T-cell (primary cell): ENCODE data around the gene SEL1L. TPM values are rescaled to one million over a fixed set of nuclear protein-coding genes. Genes with fewer than 3 reads are reported as not detected.
"Not testable (repeated sequence)": the region's sequence is repeated elsewhere in the genome, so short reads cannot be mapped to it uniquely, and the experiment has no call there.

ENCODE experiments used
- ATAC-seq, 4 experiments: fragments of 200-7000 bp in 3 of 4; fragments of 150-1000 bp in 1 of 4; cut with Tn5 transposase; replicated peaks in 1 of 4; 1 replicate in 3 of 4; 2 replicates in 1 of 4; pipeline ENCODE4 v1.10.0; 2021; ENCODE audit warnings: moderate library complexity in 3 of 4, mild to moderate bottlenecking in 2 of 4, moderate number of reproducible peaks in 1 of 4
- CTCF ChIA-PET, 2 donors: fragments of 300-600 bp; sonication (Branson Sonifier 250); formaldehyde crosslinking; loops; one replicate each; lab custom pipeline; 2022; ENCODE audit warnings: antibody characterized with exemption in 2 of 2; lab: Charles Lee
- POLR2A ChIA-PET, 2 donors: fragments of 300-600 bp; sonication (Branson Sonifier 250); formaldehyde crosslinking; loops; one replicate each; lab custom pipeline; 2022; ENCODE audit warnings: antibody characterized with exemption in 2 of 2; lab: Charles Lee
- DNase-seq, 35 experiments: peaks; one replicate each; pipeline versions ENCODE4 v3.0.0 to v3.0.0-alpha.2; 2013 to 2023
- H3K27ac ChIP-seq: one replicate; pipeline ENCODE4 v1.5.1; 2013; ENCODE audit warnings: low read length
- H3K27me3 ChIP-seq, 2 experiments: replicated peaks in 1 of 2; 1 replicate in 1 of 2; 2 replicates in 1 of 2; pipeline versions ENCODE4 v1.6.1 to v1.7.0; 2013; ENCODE audit warnings: low read length in 1 of 2, mixed read lengths in 1 of 2; ENCODE audit not compliant: control insufficient read depth in 2 of 2, insufficient read depth in 2 of 2; ENCODE audit errors: extremely low read depth in 1 of 2
- H3K36me3 ChIP-seq, 2 donors: 1 replicate in 1 of 2; 2 replicates in 1 of 2; pipeline versions ENCODE4 v1.6.1 to v1.7.0; 2013; ENCODE audit warnings: low read length in 1 of 2; ENCODE audit not compliant: control insufficient read depth in 2 of 2, insufficient read depth in 1 of 2; ENCODE audit errors: extremely low read depth in 1 of 2
- H3K4me1 ChIP-seq, 2 experiments: 1 replicate in 1 of 2; 2 replicates in 1 of 2; pipeline versions ENCODE4 v1.6.1 to v1.7.0; 2013; ENCODE audit warnings: low read length in 2 of 2, mixed read lengths in 1 of 2; ENCODE audit not compliant: insufficient read depth in 2 of 2, control insufficient read depth in 1 of 2; ENCODE audit errors: extremely low read depth in 1 of 2
- H3K4me3 ChIP-seq, 2 donors: 1 replicate in 1 of 2; 2 replicates in 1 of 2; pipeline versions ENCODE4 v1.5.1 to v1.7.0; 2013; ENCODE audit warnings: mild to moderate bottlenecking in 2 of 2, low read length in 1 of 2, moderate library complexity in 1 of 2; ENCODE audit not compliant: control insufficient read depth in 1 of 2; ENCODE audit errors: extremely low read depth in 1 of 2
- H3K9me3 ChIP-seq: 2 replicates; pipeline ENCODE4 v1.7.0; 2013
- H3K27ac Mint-ChIP-seq, 2 donors: one replicate each; pipeline ENCODE4 v1.8.0; 2020 to 2021; ENCODE audit warnings: mild to moderate bottlenecking in 2 of 2, mixed read lengths in 2 of 2
- H3K27me3 Mint-ChIP-seq, 2 donors: one replicate each; pipeline ENCODE4 v1.8.0; 2021 to 2022; ENCODE audit warnings: mixed read lengths in 2 of 2
- H3K36me3 Mint-ChIP-seq: one replicate; pipeline ENCODE4 v1.8.0; 2021; ENCODE audit warnings: mixed read lengths
- H3K4me1 Mint-ChIP-seq, 3 donors: one replicate each; pipeline ENCODE4 v1.8.0; 2020 to 2022; ENCODE audit warnings: mixed read lengths in 3 of 3, mild to moderate bottlenecking in 1 of 3
- H3K4me3 Mint-ChIP-seq, 3 donors: one replicate each; pipeline ENCODE4 v1.8.0; 2020 to 2022; ENCODE audit warnings: mild to moderate bottlenecking in 3 of 3, mixed read lengths in 3 of 3, moderate library complexity in 3 of 3
- H3K9me3 Mint-ChIP-seq, 3 donors: one replicate each; pipeline ENCODE4 v1.8.0; 2020 to 2022; ENCODE audit warnings: mixed read lengths in 3 of 3
- WGBS: methylation state at CpG from one replicate; pipeline ENCODE4 v1.1.5; 2013; ENCODE audit warnings: missing lambda C conversion rate; ENCODE audit not compliant: insufficient coverage; 5-methylcytosine and 5-hydroxymethylcytosine counted together
- total RNA-seq, 35 experiments: library from RNA in 6 of 35; stranded (reverse) in 6 of 35; fragments of 120-200 nt in 1 of 35; gene quantifications; one replicate each; pipeline versions ENCODE4 v1.2.1 to v1.2.4 and lab custom pipeline; 2013 to 2026

The SEL1L gene
- total RNA-seq, 5 donors from 2014 or later (not counting 1 experiment from before 2014, with no cell fraction given), result 44.2 to 55.2 (median 52.7) TPM

DNA sequence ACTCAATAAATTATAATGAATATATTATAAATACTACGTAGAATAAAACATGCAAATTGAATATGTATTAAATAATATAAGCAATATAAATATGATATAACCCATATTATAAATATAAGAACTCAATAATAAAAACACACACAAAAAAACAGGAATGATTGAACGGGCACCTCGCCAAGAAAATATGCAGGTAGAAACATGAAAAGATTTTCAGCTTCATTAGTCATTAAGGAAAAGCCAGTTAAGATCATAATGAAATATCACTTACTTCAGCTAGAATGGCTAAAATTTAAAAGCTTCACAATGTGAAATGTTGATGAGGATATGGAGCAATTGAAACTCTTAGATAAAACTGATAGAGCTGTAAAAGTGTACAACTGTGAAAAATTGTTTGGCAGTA, 17.8 kb upstream of the SEL1L start:
- Mint-ChIP-seq H3K4me1 (peaks cover 2 to 4% (median 4%) of the 10 kb centered on the region in 3 donors), H3K9me3 (no peaks in the 10 kb centered on the region), H3K27ac (no peak overlapping the region), H3K36me3 (no peaks in the 10 kb centered on the region), H3K4me3 (no peak overlapping the region), H3K27me3 (peaks cover 0 to 5% of the 10 kb centered on the region in 2 donors)
- Histone ChIP-seq H3K36me3 (no peaks in the 10 kb centered on the region), H3K4me3 (no peak overlapping the region), H3K4me1 (no peaks in the 10 kb centered on the region), H3K9me3 (no peaks in the 10 kb centered on the region), H3K27ac (no peak overlapping the region), H3K27me3 (no peaks in the 10 kb centered on the region)
- CTCF ChIA-PET, result no interaction called here
- POLR2A ChIA-PET, result no interaction called here
- no peak for ATAC-seq
- DNase-seq, result no peak
- WGBS, result no CpG with 5 or more reads among the region's 3 CpGs

DNA sequence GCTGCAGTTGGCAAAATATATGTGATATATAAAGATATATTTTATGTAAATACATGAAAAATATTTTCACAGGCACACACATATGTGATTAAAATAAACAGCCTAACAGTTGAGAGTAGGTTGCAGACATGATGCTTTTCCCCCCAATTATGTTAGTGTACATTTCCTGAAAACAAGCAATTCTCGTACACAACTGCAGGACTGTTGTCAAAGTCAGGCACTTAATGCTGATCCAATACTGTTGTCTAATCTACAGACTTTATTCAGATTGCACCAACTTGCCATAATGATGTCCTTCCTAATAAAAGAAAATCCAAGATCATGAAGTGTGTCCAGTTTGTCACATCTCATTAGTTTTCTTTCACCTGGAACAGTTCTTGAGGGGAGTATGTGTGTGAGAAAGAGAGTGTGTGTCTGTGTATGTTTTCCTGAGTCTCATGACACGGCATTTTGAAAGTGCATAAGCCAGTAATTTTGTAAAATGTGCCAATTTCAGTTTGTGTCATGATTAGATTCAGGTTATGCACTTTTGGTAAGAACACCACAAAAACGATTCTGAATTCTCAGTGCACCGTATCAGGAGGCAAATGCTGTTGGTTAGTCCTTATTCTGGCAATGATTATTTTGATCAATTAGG, 16.5 kb upstream of the SEL1L start:
- no peaks in the 10 kb centered on the region for H3K9me3 Mint-ChIP-seq
- H3K4me1 Mint-ChIP-seq, result peaks cover 2 to 4% (median 4%) of the 10 kb centered on the region in 3 donors
- Histone ChIP-seq H3K4me3 (no peak overlapping the region), H3K36me3 (no peaks in the 10 kb centered on the region), H3K9me3 (no peaks in the 10 kb centered on the region), H3K27ac (no peak overlapping the region), H3K4me1 (no peaks in the 10 kb centered on the region), H3K27me3 (no peaks in the 10 kb centered on the region)
- CTCF ChIA-PET, result no interaction called here
- H3K27me3 Mint-ChIP-seq, result peaks cover 0 to 5% of the 10 kb centered on the region in 2 donors
- WGBS, result 7% methylated on average over 1 of the region's 4 CpGs
- no peaks in the 10 kb centered on the region for H3K36me3 Mint-ChIP-seq
- POLR2A ChIA-PET, result interaction anchor here in 1 of 2 donors (0.6 kb wide), 1 partner anchor 321 kb away, joined by 3 read pairs; no protein-coding TSS in a partner anchor
- no peak for DNase-seq
- ATAC-seq, result no peak
- H3K4me3 Mint-ChIP-seq, result no peak overlapping the region
- no peak overlapping the region for H3K27ac Mint-ChIP-seq

DNA sequence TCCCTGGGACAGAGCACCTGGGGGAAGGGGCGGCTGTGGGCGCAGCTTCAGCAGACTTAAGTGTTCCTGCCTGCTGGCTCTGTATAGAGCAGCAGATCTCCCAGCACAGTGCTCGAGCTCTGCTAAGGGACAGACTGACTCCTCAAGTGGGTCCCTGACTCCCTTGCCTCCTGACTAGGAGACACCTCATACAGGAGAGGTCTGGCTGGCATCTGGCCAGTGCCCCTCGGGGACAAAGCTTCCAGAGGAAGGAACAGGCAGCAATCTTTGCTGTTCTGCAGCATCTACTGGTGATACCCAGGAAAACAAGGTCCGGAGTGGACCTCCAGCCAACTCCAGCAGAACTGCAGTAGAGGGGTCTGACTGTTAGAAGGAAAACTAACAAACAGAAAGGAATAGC, 7.6 kb upstream of the SEL1L start:
- H3K4me1 ChIP-seq, H3K4me3 ChIP-seq, H3K36me3 ChIP-seq, H3K4me1 Mint-ChIP-seq, H3K9me3 Mint-ChIP-seq, DNase-seq, H3K36me3 Mint-ChIP-seq, POLR2A ChIA-PET, ATAC-seq, H3K4me3 Mint-ChIP-seq, H3K27ac Mint-ChIP-seq, H3K27ac ChIP-seq, H3K9me3 ChIP-seq, CTCF ChIA-PET: not testable (repeated sequence)
- 100% methylated on average over 2 of the region's 5 CpGs for WGBS
- H3K27me3 ChIP-seq, result peaks cover 0 to 17% of the 10 kb centered on the region in 2 experiments
- peaks cover 28 to 42% of the 10 kb centered on the region in 2 donors for H3K27me3 Mint-ChIP-seq

DNA sequence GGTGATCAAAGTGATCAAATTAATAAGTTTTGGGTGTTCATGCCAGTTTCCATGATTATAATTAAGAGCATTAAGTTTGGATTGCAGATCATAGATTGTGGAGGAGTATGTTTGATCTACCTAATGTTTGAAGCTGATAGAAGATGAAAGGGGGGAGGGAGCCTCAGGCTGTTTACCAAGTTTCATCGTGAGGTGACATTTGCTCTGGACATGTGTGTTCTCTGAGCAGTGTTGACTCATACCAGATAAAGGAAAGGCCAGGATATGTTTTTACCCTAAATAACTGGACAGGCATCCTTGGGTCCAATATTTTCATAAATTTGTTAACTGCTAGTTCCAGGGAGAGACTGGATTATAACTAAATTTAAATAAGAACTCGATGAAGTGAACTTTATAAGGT, 3.5 kb upstream of the SEL1L start:
- H3K27ac Mint-ChIP-seq, result no peak overlapping the region
- peaks cover 8 to 10% of the 10 kb centered on the region in 2 experiments for H3K4me1 ChIP-seq
- peaks cover 18 to 32% of the 10 kb centered on the region in 2 donors for H3K27me3 Mint-ChIP-seq
- ATAC-seq (no peak), DNase-seq (no peak)
- H3K27ac ChIP-seq, result no peak overlapping the region
- peaks cover 0 to 17% of the 10 kb centered on the region in 2 experiments for H3K27me3 ChIP-seq
- peaks cover 0 to 4% (median 3%) of the 10 kb centered on the region in 3 donors for H3K9me3 Mint-ChIP-seq
- ChIA-PET CTCF (no interaction called here), POLR2A (no interaction called here)
- H3K4me1 Mint-ChIP-seq, result peaks cover 24 to 30% (median 28%) of the 10 kb centered on the region in 3 donors
- no peak overlapping the region for H3K4me3 Mint-ChIP-seq
- 100% methylated on average over 1 of the region's 2 CpGs for WGBS
- H3K9me3 ChIP-seq, result no peaks in the 10 kb centered on the region
- H3K4me3 ChIP-seq, result no peak overlapping the region
- H3K36me3 ChIP-seq, result no peaks in the 10 kb centered on the region
- no peaks in the 10 kb centered on the region for H3K36me3 Mint-ChIP-seq

DNA sequence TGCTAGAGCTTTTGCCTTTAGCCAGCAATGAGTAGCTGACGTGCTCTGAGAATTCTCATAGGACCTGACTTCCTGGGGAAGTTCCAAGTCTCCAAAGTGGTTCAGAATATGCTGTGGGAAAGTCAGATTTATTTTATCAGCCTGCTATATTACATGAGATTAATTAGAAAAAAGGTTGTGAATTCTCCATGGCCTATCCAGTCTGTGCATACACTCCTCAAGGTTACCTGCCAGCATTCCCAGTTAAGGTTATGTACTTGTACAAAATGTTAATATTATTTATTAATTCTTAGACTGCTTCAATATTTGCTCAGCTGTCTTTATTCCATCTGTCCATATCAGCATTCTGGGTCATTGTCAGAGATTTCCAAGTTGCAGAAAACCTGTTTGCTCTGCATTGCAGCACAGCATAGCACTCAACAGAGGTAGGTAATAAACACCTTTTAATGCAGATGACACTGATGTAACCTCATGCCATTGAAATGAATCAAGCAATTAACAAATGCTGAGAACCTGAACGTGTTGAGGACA, 2.7 kb upstream of the SEL1L start:
- H3K36me3 ChIP-seq, result no peaks in the 10 kb centered on the region
- no peak overlapping the region for H3K27ac ChIP-seq
- peaks cover 12 to 16% of the 10 kb centered on the region in 2 experiments for H3K4me1 ChIP-seq
- CTCF ChIA-PET, result interaction anchor here in 1 of 2 donors (0.5 kb wide), 1 partner anchor 601 kb away, joined by 3 read pairs; no protein-coding TSS in a partner anchor
- ATAC-seq (no peak), DNase-seq (no peak)
- H3K9me3 ChIP-seq, result no peaks in the 10 kb centered on the region
- peaks cover 0 to 4% (median 0%) of the 10 kb centered on the region in 3 donors for H3K9me3 Mint-ChIP-seq
- POLR2A ChIA-PET, result no interaction called here
- H3K36me3 Mint-ChIP-seq, result no peaks in the 10 kb centered on the region
- H3K27me3 ChIP-seq, result peaks cover 0 to 17% of the 10 kb centered on the region in 2 experiments
- H3K4me1 Mint-ChIP-seq, result peaks cover 33 to 38% (median 37%) of the 10 kb centered on the region in 3 donors
- H3K27ac Mint-ChIP-seq, result no peak overlapping the region
- no peak overlapping the region for H3K4me3 ChIP-seq
- H3K4me3 Mint-ChIP-seq, result no peak overlapping the region
- H3K27me3 Mint-ChIP-seq, result peaks cover 11 to 26% of the 10 kb centered on the region in 2 donors
- WGBS, result 35% methylated on average over 2 of the region's 2 CpGs

DNA sequence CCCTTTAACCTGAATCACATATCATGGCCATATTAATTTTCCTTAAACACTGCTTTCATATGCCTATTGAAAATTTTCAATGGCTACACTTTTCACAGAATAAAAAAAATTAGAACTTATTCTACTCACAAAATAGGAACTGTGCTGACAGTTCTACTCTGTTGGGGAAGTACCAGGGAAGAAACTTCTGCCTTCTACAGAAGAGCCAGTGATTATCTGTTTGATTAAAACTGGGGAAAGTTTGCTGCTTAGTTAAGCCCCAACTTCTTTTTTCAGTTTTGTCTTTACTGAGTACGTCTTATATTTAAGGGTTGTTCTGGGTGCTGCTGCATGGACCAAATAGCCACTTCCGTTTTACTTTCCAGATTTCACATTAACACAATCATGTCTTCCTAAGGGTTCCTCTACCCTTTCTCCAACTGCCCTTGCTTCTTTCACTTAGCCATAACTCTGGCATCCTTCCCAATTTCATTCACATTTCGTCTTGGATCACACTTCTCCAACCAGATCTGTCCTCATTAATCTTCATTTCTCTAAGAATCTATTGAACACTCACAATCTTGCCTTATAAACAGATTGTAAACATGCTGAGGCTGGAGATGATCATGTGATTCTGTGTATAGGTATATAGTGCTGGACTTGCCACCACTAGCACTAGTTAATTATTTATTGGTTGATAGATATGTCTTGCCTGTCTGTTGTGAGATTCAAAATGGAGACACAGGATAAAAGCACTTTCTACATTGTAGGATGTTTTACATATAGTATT, 1.9 kb upstream of the SEL1L start:
- DNase-seq (no peak), ATAC-seq (no peak)
- Mint-ChIP-seq H3K27me3 (peaks cover 7 to 21% of the 10 kb centered on the region in 2 donors), H3K4me1 (peaks cover 40 to 46% (median 44%) of the 10 kb centered on the region in 3 donors), H3K9me3 (peaks cover 0 to 4% (median 0%) of the 10 kb centered on the region in 3 donors), H3K27ac (peak overlapping the region; percentile 9 to 52), H3K36me3 (no peaks in the 10 kb centered on the region), H3K4me3 (peak overlapping the region in 1 of 3 donors; percentile 84)
- Histone ChIP-seq H3K4me3 (no peak overlapping the region), H3K27ac (no peak overlapping the region), H3K4me1 (peaks cover 12 to 18% of the 10 kb centered on the region in 2 experiments), H3K36me3 (no peaks in the 10 kb centered on the region), H3K9me3 (no peaks in the 10 kb centered on the region), H3K27me3 (peaks cover 0 to 9% of the 10 kb centered on the region in 2 experiments)
- CTCF ChIA-PET, result interaction anchor here in 1 of 2 donors (0.7 kb wide), 1 partner anchor 324 kb away, joined by 3 read pairs; no protein-coding TSS in a partner anchor
- WGBS, result 50% methylated on average over 1 of the region's 3 CpGs
- POLR2A ChIA-PET, result no interaction called here
